NCI-H2227 treated with DMSO at 0.1 percent for 48 hours (cell line): Measurements from ENCODE around the gene EME1.
A peak's percentile ranks its signal among the peaks of the same experiment; 100 is the strongest.
"Not testable (repeated sequence)": the region's sequence is repeated elsewhere in the genome, so short reads cannot be mapped to it uniquely, and the experiment has no call there.

Experiments used
- DNase-seq: peaks from one replicate; lab custom pipeline; 2025; lab: John Stamatoyannopoulos, UW

The EME1 gene

DNA sequence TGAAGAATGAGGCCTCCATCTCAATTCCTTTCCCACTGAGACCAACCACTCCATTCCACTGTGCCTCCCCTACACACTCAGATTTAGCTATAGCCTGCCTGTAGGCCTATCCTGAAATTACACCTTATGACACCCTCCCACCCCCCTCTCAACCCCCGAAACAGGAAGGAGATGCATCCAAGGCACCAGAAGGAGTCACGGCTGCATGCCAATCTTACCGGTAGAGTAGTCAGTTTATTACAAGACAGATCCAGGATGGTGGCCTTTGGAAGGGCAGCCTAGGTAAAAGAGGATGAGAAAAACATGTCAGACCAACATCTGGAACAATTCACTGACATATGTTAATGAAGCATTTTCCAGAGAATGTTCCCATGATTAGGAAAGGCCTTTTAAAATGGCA is 21.7 kb downstream of the EME1 start:
- no peak for DNase-seq

GRCh38 chr17:50396261-50397110 is 23.5 kb downstream of the EME1 start:
- DNase-seq, result no peak

DNA sequence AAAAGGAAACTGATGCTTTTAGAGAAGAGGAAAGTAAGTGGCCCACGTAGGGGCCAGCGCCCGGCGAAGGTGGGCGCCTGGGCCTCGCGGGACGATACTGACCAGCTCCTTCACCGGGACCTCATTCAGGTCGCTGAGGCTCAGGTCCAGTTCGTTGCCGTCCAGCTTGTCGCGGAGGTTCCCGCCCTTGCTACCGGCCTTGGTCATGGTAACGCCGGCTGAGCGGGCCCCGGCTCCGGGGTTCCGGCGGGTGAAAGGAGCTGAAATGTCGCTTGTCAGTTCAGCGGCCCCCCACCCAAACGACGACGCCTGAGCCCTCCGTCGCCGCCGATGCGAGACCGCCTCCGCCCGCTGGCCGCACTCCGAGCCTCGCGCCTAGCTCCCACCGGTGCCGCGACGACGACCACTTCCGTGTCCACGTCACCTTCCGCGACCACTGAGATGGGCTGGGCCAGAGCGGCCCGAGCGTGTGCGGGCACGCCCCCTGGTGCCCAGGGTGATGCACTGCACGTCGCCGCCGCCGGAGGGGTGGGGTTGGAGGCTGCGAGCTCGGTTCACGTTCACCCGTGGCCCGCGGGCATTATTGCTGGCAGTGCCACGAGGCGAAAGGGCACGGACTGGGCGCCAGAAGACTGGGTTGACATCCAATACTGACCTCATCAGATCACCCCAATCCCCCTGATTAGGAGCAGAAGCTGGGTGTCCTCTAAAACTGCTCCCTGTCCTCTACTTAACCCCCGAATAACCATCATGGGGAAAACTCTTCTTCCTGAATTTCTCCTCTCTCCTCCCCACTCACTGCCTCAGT is 24.3 kb downstream of the EME1 start, which contains the start of gene LRRC59:
Gene LRRC59 (minus strand): TSS at position 413 of the 808 bp plus-strand sequence. CDS start 206 bp downstream, at position 207.
- DNase-seq, result peak; percentile 78

DNA sequence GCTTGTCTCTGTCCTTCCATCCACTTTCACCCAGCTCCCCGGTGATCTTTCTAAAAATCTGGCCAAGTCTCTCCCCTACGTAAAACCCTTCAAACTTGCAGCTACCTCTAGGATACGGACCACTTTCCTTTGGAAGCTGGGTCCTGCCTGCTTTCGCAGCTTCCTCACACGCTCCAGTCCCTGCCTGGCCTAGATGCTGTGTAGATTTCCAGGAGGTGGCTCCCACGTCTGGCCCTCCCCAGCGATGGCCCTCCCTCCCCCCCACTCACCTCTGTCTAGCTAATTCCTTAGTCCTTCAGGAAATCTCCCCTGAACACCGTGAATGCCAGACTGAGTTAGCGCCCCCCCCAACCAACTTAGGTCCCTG is 24.9 kb downstream of the EME1 start:
- DNase-seq, result no peak

GRCh38 chr17:50398672-50399071 is 25.6 kb downstream of the EME1 start:
- not testable (repeated sequence) for DNase-seq

DNA sequence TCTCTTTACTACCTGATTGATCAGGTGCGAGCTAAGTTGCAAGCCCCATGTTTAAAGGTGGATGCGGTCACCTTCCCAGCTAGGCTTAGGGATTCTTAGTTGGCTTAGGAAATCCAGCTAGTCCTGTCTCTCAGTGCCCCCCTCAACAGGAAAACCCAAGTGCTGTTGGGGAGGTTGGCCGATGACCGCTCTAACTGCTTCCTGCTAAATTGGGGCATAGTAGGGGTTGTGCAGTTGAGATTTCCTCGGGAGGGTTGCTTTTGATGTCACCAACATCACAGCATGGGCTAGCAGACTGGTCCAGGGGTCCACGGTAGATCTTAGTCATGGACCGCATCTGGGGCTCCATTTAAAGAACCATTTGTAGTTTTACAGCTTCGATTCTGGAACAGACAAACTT is 26.6 kb downstream of the EME1 start:
- DNase-seq, result not testable (repeated sequence)

GRCh38 chr17:50405351-50405750 is 32.3 kb downstream of the EME1 start:
- DNase-seq, result not testable (repeated sequence)

GRCh38 chr17:50406578-50406977 is 33.5 kb downstream of the EME1 start:
- DNase-seq, result no peak

- no peak for DNase-seq
These were observed 34.9 kb downstream of the EME1 start for GRCh38 chr17:50407921-50408320.

GRCh38 chr17:50412188-50412732 is 39.2 kb downstream of the EME1 start:
- DNase-seq, result no peak

DNA sequence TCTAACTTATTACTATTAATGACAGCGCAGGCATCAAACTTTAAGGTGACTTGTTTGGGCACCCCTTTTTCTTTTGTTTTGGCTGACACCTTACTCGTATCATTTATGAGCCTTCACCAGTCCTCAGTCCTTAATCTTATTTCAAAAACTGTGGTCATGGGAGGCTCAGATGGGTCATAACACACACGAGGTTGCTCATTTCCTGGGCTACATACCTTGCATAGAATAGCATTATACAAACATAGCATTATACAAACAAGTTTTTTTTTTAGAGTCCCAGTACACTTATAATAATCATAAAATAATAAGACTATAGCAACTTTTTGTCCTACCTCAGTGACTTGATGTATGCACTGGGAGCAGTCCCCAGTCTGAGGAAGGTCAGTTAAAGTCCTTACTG is 41.8 kb downstream of the EME1 start:
- DNase-seq, result no peak

DNA sequence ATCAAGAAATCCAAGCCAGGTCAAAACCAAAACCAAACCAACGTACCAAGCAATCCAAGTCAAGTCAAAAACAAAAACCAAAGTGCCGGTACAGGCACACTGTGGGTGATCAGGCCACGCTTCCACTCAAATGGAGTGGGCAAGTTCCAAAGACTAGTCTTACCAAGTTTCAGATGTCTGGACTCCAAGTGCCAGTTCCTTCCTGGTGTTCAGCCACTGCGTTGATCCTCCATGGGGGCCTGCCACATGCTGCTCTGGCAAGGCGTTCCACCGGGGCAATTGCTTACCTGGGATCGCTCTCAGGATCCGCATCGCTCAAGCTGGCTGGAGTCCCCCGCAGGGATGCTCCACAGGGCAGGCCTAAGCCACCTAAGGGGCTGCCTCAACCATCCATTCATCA is 46.5 kb downstream of the EME1 start:
- DNase-seq, result not testable (repeated sequence)

GRCh38 chr17:50420419-50421112 is 47.5 kb downstream of the EME1 start:
- no peak for DNase-seq

- no peak for DNase-seq
These were observed 48.5 kb downstream of the EME1 start for GRCh38 chr17:50421308-50422051.

GRCh38 chr17:50422738-50423137 is 49.7 kb downstream of the EME1 start:
- no peak for DNase-seq

DNA sequence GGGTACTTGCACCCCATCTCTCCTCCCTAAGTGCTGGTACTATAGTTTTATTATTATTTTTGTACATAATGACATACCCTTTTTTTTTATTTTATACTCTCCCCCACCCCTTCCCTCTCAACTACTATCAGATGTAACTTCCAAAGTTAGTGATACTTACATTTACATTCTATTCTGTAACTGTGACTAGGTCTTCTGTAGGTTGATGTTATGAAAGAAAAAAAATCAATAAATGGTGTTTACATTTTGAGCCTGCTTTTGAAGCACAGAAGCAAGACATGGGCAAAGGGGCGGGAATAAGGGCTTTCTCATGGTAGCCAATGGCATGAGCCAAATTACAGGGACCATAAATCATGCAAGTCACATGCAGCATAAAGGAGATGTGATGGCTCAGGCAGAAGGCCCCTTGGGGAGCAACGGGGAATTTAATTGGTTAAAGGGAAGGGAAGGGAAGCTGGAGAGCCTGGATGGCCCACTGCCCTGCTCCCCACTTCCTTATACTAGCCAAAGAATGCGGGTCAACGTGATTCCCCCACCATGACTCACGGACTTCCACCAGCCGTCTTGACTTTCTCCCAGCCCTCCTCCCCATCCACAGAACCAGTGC is 50.6 kb downstream of the EME1 start:
- DNase-seq, result peak; percentile 76

DNA sequence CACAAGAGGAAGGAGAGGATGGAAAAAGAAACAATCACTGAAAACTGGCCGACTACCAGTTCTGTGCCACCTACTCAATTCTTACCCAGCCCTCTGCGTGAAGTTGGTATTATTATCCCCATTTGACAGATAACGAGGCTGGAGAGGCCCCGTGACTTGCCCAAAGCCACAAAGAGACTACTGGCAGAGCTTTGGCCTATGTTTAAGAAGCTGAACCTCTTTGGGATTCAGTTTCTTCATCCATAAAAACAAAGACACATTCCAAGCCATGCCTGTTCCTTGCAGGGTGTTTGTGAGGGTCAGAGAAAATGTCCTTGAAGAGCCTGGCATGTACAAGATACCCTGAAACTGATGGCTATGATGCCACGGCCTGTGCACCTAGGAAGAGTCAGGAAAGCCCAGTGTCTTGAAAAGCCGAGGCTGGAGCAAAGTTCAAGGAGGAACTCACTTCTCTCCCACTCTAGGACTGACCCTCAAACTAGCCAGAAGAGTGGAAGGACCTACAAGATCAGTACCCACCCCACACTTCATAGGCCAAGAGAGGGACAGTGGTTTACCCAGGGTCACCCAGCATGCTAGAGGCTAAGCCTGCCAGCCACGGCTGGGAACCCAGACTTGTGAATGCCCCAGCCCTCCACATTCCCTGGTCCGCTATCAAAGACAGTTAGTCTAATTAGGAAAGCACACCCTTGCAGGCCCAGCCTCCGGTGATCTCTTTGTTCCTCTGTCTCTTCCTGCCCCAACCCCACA is 51.4 kb downstream of the EME1 start:
- no peak for DNase-seq

DNA sequence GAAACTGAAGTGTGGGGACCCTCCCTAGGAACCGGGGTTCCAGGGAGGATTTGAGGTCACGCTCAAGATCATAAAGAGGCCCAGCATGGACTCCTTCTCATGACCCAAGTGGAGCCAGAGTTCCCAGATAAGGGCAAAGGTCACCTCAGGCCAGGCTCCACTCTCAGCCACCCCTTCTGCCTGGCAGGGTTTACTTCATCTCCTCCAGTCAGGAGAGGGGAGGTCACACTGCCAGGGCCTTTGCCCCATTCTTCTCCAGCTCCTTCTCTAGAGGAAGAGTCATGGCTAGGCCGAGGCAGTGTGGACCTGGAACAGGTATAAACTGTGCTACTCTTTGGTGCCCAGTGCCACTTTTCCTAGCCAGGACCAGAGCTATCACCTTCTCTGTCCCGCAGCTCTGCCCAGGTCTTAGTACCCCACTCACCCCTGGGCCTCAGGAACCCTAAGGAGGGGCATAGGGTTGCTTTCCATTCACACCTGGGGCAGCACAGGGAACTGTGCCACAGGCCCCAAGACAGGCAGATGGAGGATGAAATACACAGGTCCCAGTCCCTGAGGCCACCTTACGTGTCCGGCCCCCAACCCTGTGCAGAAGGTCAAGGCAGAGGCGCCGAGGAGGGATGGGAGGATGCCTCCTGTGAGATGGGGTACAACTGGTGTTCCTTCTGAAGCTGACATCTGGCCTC is 52.1 kb downstream of the EME1 start:
- DNase-seq, result no peak

DNA sequence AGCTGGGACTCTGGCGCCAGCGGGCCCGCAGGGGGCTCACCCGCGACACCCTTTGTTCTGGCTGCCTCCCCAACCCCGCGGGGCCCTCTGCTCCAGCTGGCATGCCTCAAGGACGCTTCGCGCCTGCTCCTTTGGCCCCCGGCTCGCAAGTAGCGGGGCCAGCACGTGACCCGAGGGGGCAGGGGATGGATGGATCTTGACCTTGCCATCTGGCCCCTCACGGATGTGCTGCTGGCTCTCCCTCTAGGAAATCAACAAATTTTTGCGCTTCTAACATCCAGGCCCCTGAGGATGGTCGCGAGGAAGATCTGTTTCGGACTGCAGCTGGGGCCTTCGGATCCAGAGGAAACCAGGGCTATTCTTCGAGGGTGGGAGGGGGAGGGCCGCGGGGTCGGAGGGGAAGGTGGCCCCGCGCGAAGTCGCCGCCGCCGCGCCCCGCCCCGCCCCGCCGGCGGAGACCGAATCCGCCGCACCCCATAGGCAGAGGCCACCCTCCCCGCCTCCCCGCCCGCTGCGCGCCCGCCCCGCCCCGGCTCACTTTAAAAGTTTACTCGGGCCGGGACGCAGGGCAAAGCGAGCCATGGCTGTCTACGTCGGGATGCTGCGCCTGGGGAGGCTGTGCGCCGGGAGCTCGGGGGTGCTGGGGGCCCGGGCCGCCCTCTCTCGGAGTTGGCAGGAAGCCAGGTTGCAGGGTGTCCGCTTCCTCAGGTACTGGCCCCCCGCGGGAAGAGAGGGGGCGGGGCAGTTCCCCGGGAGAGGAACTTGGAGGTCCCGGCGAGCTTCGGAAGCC is 52.8 kb downstream of the EME1 start, which contains the start of gene ACSF2:
Gene ACSF2 (plus strand): TSS at position 537 of the 790 bp plus-strand sequence. CDS start 44 bp downstream, at position 581.
- no peak for DNase-seq
